Neural cell (in vitro differentiated cells): ENCODE data around the gene ARHGEF4. TPM values are rescaled to one million over a fixed set of nuclear protein-coding genes. Genes with fewer than 3 reads are reported as not detected.

Experiments
- H2AFZ ChIP-seq: fragments of 200-600, 300-800 bp; sonication (generic), shearing (Covaris generic); 2 replicates; pipeline ENCODE4 v1.6.0; 2014; ENCODE audit warnings: low read depth, mild to moderate bottlenecking, antibody characterized with exemption, low read length, moderate library complexity
- H3F3A ChIP-seq: fragments of 200-600 bp; shearing (Covaris generic); 2 replicates; pipeline ENCODE4 v1.6.1; 2016; ENCODE audit warnings: mild to moderate bottlenecking, moderate library complexity, mixed read lengths, antibody characterized with exemption, low read length; ENCODE audit not compliant: insufficient read depth, poor library complexity, severe bottlenecking
- H3K27ac ChIP-seq: fragments of 200-600, 300-800 bp; sonication (generic), shearing (Covaris generic); 2 replicates; pipeline ENCODE4 v1.5.1; 2014; ENCODE audit warnings: mild to moderate bottlenecking, low read length, moderate library complexity
- H3K27me3 ChIP-seq: fragments of 300-800, 200-600 bp; sonication (generic), shearing (Covaris generic); 2 replicates; pipeline ENCODE4 v1.6.0; 2014; ENCODE audit warnings: mild to moderate bottlenecking, low read depth, low read length, moderate library complexity; ENCODE audit not compliant: insufficient read depth
- H3K36me3 ChIP-seq: fragments of 300-800, 200-600 bp; sonication (generic), shearing (Covaris generic); 2 replicates; pipeline ENCODE4 v1.5.1; 2014; ENCODE audit warnings: mild to moderate bottlenecking, antibody characterized with exemption, low read length, moderate library complexity; ENCODE audit not compliant: insufficient read depth
- H3K4me2 ChIP-seq: fragments of 300-800, 200-600 bp; sonication (generic), shearing (Covaris generic); 2 replicates; pipeline ENCODE4 v1.6.0; 2014; ENCODE audit warnings: mild to moderate bottlenecking, low read length
- H3K4me3 ChIP-seq: fragments of 300-800, 200-600 bp; sonication (generic), shearing (Covaris generic); 2 replicates; pipeline ENCODE4 v1.5.1; 2014; ENCODE audit warnings: mild to moderate bottlenecking, low read length, moderate library complexity
- H3K79me2 ChIP-seq: fragments of 200-600 bp; shearing (Covaris generic); replicated peaks from 2 replicates; pipeline ENCODE4 v1.6.0; 2014; ENCODE audit warnings: mild to moderate bottlenecking, low read length, moderate library complexity; ENCODE audit not compliant: insufficient read depth
- H3K9ac ChIP-seq: fragments of 300-800, 200-600 bp; sonication (generic), shearing (Covaris generic); 2 replicates; pipeline ENCODE4 v1.6.1; 2016; ENCODE audit warnings: mild to moderate bottlenecking, low read length, mixed read lengths
- H3K9me2 ChIP-seq: fragments of 200-600 bp; shearing (Covaris generic); 2 replicates; pipeline ENCODE4 v1.6.1; 2016; ENCODE audit warnings: mild to moderate bottlenecking, low read length, mixed read lengths; ENCODE audit not compliant: insufficient read depth
- H3K9me3 ChIP-seq: fragments of 200-600, 300-800 bp; sonication (generic), shearing (Covaris generic); 2 replicates; pipeline ENCODE4 v1.6.1; 2016; ENCODE audit warnings: mild to moderate bottlenecking, mixed run types, low read length, moderate library complexity, mixed read lengths
- H4K20me1 ChIP-seq: fragments of 200-600 bp; shearing (Covaris generic); 2 replicates; pipeline ENCODE4 v1.6.1; 2016; ENCODE audit warnings: mild to moderate bottlenecking, mixed run types; ENCODE audit not compliant: insufficient read depth
- CTCF ChIP-seq: fragments of 450-650 bp; IDR thresholded peaks from 2 replicates; pipeline ENCODE4 v1.5.1; 2014; ENCODE audit warnings: antibody characterized with exemption, mild to moderate bottlenecking, moderate library complexity; ENCODE audit not compliant: poor library complexity, severe bottlenecking
- EP300 ChIP-seq: fragments of 450-650 bp; conservative IDR thresholded peaks from 2 replicates; pipeline ENCODE4 v1.6.1; 2014; ENCODE audit warnings: antibody characterized with exemption, mild to moderate bottlenecking, moderate library complexity; ENCODE audit not compliant: poor library complexity, severe bottlenecking
- EZH2 ChIP-seq: fragments of 200-600, 300-800 bp; shearing (Covaris generic), sonication (generic); IDR thresholded peaks from 2 replicates; pipeline ENCODE4 v1.6.1; 2014; ENCODE audit warnings: antibody characterized with exemption, low read length, borderline replicate concordance, mild to moderate bottlenecking; ENCODE audit not compliant: insufficient read depth, poor library complexity, severe bottlenecking
- MXI1 ChIP-seq: fragments of 450-650 bp; conservative IDR thresholded peaks from 2 replicates; pipeline ENCODE4 v1.6.1; 2014; ENCODE audit warnings: antibody characterized with exemption, mild to moderate bottlenecking; ENCODE audit not compliant: poor library complexity, severe bottlenecking
- POLR2AphosphoS5 ChIP-seq: IDR thresholded peaks from 2 replicates; pipeline ENCODE4 v1.6.1; 2012
- RAD21 ChIP-seq: fragments of 450-650 bp; conservative IDR thresholded peaks from 2 replicates; pipeline ENCODE4 v1.6.1; 2014; ENCODE audit warnings: antibody characterized with exemption, mild to moderate bottlenecking, moderate library complexity
- REST ChIP-seq: IDR thresholded peaks from 2 replicates; pipeline ENCODE4 v1.6.1; 2012; ENCODE audit warnings: borderline replicate concordance
- SMC3 ChIP-seq: fragments of 450-650 bp; conservative IDR thresholded peaks from 2 replicates; pipeline ENCODE4 v1.6.1; 2014; ENCODE audit warnings: antibody characterized with exemption, mild to moderate bottlenecking, moderate library complexity; ENCODE audit not compliant: poor library complexity
- TAF1 ChIP-seq: IDR thresholded peaks from 2 replicates; pipeline ENCODE4 v1.6.1; 2012; ENCODE audit warnings: low read depth
- polyA plus RNA-seq: library from polyadenylated mRNA; depleted of rRNA; stranded (reverse); fragments of >200 nt; gene quantifications from 2 replicates; pipeline ENCODE4 v1.2.3, GENCODE V29; 2014

The ARHGEF4 gene
- polyA plus RNA-seq, 1 donor from 2014 or later: 45.9 TPM

GRCh38 chr2:130908832-130909231, 72.1 kb downstream of the ARHGEF4 start:
- no peaks in the 10 kb centered on the region for H3K79me2 ChIP-seq
- no peaks in the 10 kb centered on the region for H3K9me2 ChIP-seq
- H3K36me3 ChIP-seq: no peaks in the 10 kb centered on the region
- no peak overlapping the region for H2AFZ ChIP-seq
- no peaks in the 10 kb centered on the region for H4K20me1 ChIP-seq
- no peaks in the 10 kb centered on the region for H3F3A ChIP-seq
- H3K9me3 ChIP-seq: peaks cover 9% of the 10 kb centered on the region
- no peak overlapping the region for H3K4me2 ChIP-seq
- TF ChIP-seq EP300 (no peak), RAD21 (no peak), MXI1 (no peak), TAF1 (no peak), POLR2AphosphoS5 (no peak), REST (no peak)
- no peak overlapping the region for H3K27ac ChIP-seq
- H3K9ac ChIP-seq: no peak overlapping the region
- H3K27me3 ChIP-seq: no peaks in the 10 kb centered on the region
- H3K4me3 ChIP-seq: no peak overlapping the region

GRCh38 chr2:130910931-130911330, 74.2 kb downstream of the ARHGEF4 start:
- peaks cover 8% of the 10 kb centered on the region for H3K9me3 ChIP-seq
- no peaks in the 10 kb centered on the region for H3K27me3 ChIP-seq
- no peak overlapping the region for H3K27ac ChIP-seq
- H3K4me2 ChIP-seq: no peak overlapping the region
- H2AFZ ChIP-seq: no peak overlapping the region
- H3F3A ChIP-seq: no peaks in the 10 kb centered on the region
- H4K20me1 ChIP-seq: no peaks in the 10 kb centered on the region
- H3K79me2 ChIP-seq: no peaks in the 10 kb centered on the region
- H3K36me3 ChIP-seq: no peaks in the 10 kb centered on the region
- H3K9ac ChIP-seq: no peak overlapping the region
- no peak overlapping the region for H3K4me3 ChIP-seq
- H3K9me2 ChIP-seq: no peaks in the 10 kb centered on the region
- TF ChIP-seq MXI1 (no peak), EP300 (no peak), CTCF (no peak), RAD21 (no peak), POLR2AphosphoS5 (no peak), EZH2 (no peak), TAF1 (no peak)

GRCh38 chr2:130911482-130911881, 74.8 kb downstream of the ARHGEF4 start:
- no peak for TF ChIP-seq POLR2AphosphoS5
- no peak for TF ChIP-seq MXI1
- no peak for TF ChIP-seq EZH2
- no peak for TF ChIP-seq CTCF
- TF ChIP-seq EP300: no peak
- TF ChIP-seq REST: no peak
- no peak for TF ChIP-seq SMC3
- TF ChIP-seq RAD21: no peak
- TF ChIP-seq TAF1: no peak
- no peak overlapping the region for H3K4me2 ChIP-seq

More at GRCh38 chr2:130911482-130911881, 74.8 kb downstream of the ARHGEF4 start:
- Histone ChIP-seq H3K9me2 (no peaks in the 10 kb centered on the region), H3K9ac (no peak overlapping the region), H3K27ac (no peak overlapping the region), H4K20me1 (no peaks in the 10 kb centered on the region), H3K36me3 (no peaks in the 10 kb centered on the region), H3K4me3 (no peak overlapping the region), H2AFZ (no peak overlapping the region), H3K79me2 (no peaks in the 10 kb centered on the region), H3K9me3 (peaks cover 2% of the 10 kb centered on the region), H3K27me3 (no peaks in the 10 kb centered on the region), H3F3A (no peaks in the 10 kb centered on the region)
